Testis (tissue), 2 donors: ENCODE measurements around the gene TMEM222.

ENCODE experiments used
- POLR2A ChIP-seq: fragments of 450-650 bp; IDR thresholded peaks from one replicate; pipeline ENCODE4 v1.6.1; 2017; ENCODE audit warnings: antibody characterized with exemption, mild to moderate bottlenecking, moderate library complexity
- TF ChIP-seq, protein P1 (sequence below), 3 experiments: fragments of 450-650 bp in 2 of 3; fragments of 200-600 bp in 1 of 3; sonication (generic) in 1 of 3; IDR thresholded peaks; one replicate each; pipeline ENCODE4 v1.5.1; 2016 to 2019; ENCODE audit warnings: antibody characterized with exemption in 3 of 3, mild to moderate bottlenecking in 2 of 3, moderate library complexity in 1 of 3

DNA sequence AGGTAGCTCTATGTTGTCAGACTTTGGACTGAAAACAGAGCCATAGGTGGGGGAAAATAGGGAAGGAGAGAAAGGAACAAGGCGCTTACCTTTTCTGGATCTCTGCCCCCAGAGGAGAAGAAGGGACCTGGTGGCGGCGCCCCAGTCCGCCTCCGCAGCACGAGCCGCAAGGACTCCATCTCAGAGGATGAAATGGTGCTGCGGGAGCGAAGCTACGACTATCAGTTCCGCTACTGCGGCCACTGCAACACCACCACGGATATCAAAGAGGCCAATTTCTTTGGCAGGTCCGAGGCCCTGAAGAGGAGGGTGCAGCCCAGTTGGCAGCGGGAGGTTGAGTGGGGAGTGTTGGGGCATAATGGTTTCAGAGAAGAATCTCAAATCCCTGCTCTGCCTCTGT, 18.5 kb upstream of the TMEM222 start:
- TF ChIP-seq, protein P1, sequence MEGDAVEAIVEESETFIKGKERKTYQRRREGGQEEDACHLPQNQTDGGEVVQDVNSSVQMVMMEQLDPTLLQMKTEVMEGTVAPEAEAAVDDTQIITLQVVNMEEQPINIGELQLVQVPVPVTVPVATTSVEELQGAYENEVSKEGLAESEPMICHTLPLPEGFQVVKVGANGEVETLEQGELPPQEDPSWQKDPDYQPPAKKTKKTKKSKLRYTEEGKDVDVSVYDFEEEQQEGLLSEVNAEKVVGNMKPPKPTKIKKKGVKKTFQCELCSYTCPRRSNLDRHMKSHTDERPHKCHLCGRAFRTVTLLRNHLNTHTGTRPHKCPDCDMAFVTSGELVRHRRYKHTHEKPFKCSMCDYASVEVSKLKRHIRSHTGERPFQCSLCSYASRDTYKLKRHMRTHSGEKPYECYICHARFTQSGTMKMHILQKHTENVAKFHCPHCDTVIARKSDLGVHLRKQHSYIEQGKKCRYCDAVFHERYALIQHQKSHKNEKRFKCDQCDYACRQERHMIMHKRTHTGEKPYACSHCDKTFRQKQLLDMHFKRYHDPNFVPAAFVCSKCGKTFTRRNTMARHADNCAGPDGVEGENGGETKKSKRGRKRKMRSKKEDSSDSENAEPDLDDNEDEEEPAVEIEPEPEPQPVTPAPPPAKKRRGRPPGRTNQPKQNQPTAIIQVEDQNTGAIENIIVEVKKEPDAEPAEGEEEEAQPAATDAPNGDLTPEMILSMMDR (IDR thresholded peaks at IDR 0.05), result no peak
- no peak for TF ChIP-seq POLR2A
